HEK293 (cell line): Measurements from ENCODE around the gene PSMB11.

ENCODE experiments used
- ATF2 ChIP-seq: fragments of 450-650 bp; formaldehyde crosslinking; IDR thresholded peaks from 2 replicates; pipeline ENCODE4 v1.5.1; 2016; ENCODE audit warnings: missing biosample characterization, missing genetic modification characterization, low read depth
- CTCF ChIP-seq: fragments of 450-650 bp; formaldehyde crosslinking; IDR thresholded peaks from 2 replicates; pipeline ENCODE4 v1.5.1; 2016; ENCODE audit warnings: missing biosample characterization, missing genetic modification characterization
- GLI4 ChIP-seq: fragments of 450-650 bp; formaldehyde crosslinking; IDR thresholded peaks from 2 replicates; pipeline ENCODE4 v1.5.1; 2016; ENCODE audit warnings: missing biosample characterization, missing genetic modification characterization
- REST ChIP-seq: fragments of 450-650 bp; formaldehyde crosslinking; IDR thresholded peaks from 2 replicates; pipeline ENCODE4 v1.5.1; 2016; ENCODE audit warnings: missing biosample characterization, missing genetic modification characterization
- ZBTB11 ChIP-seq: fragments of 450-650 bp; formaldehyde crosslinking; conservative IDR thresholded peaks from 2 replicates; pipeline ENCODE4 v1.5.1; 2016; ENCODE audit warnings: low read depth, missing biosample characterization, missing genetic modification characterization
- ZEB2 ChIP-seq: fragments of 450-650 bp; formaldehyde crosslinking; IDR thresholded peaks from 2 replicates; pipeline ENCODE4 v1.5.1; 2016; ENCODE audit warnings: missing biosample characterization, missing genetic modification characterization
- ZSCAN30 ChIP-seq: fragments of 450-650 bp; IDR thresholded peaks from 2 replicates; pipeline ENCODE4 v1.5.1; 2018; ENCODE audit warnings: missing biosample characterization, mild to moderate bottlenecking, missing genetic modification characterization, moderate library complexity

- TF ChIP-seq ZSCAN30 (tag by site-specific recombination) (no peak), ZEB2 (tag by site-specific recombination) (no peak), REST (tag by site-specific recombination) (no peak), ZBTB11 (tag by site-specific recombination) (no peak), GLI4 (tag by site-specific recombination) (no peak), CTCF (tag by site-specific recombination) (no peak), ATF2 (tag by site-specific recombination) (no peak)
These were observed 1.7 kb downstream of the PSMB11 start for GRCh38 chr14:23043754-23044153.
